Parathyroid adenoma (tissue), 2 donors: ENCODE data around the gene UNG.
A peak's percentile ranks its signal among the peaks of the same experiment; 100 is the strongest.

Experiments
- H2AFZ ChIP-seq: fragments of 300-600 bp; sonication (generic); one replicate; pipeline ENCODE4 v1.7.0; 2017; ENCODE audit warnings: antibody characterized with exemption, mild to moderate bottlenecking
- H3K27ac ChIP-seq: fragments of 300-600 bp; sonication (generic); one replicate; pipeline ENCODE4 v1.7.0; 2017
- H3K27me3 ChIP-seq: fragments of 300-600 bp; sonication (generic); one replicate; pipeline ENCODE4 v1.7.0; 2017; ENCODE audit warnings: low read length; ENCODE audit not compliant: control insufficient read depth, insufficient read depth
- H3K36me3 ChIP-seq: fragments of 300-600 bp; sonication (generic); one replicate; pipeline ENCODE4 v1.7.0; 2017; ENCODE audit warnings: low read length; ENCODE audit not compliant: control insufficient read depth, insufficient read depth
- H3K4me1 ChIP-seq: fragments of 300-600 bp; sonication (generic); one replicate; pipeline ENCODE4 v1.7.0; 2017; ENCODE audit warnings: control low read depth
- H3K4me2 ChIP-seq: fragments of 300-600 bp; sonication (generic); one replicate; pipeline ENCODE4 v1.7.0; 2017; ENCODE audit warnings: low read length
- H3K4me3 ChIP-seq: fragments of 300-600 bp; sonication (generic); one replicate; pipeline ENCODE4 v1.7.0; 2017; ENCODE audit warnings: low read depth, low read length
- H3K79me2 ChIP-seq: fragments of 300-600 bp; sonication (generic); one replicate; pipeline ENCODE4 v1.7.0; 2017; ENCODE audit warnings: control low read depth
- H3K9ac ChIP-seq: fragments of 300-600 bp; sonication (generic); one replicate; pipeline ENCODE4 v1.7.0; 2017; ENCODE audit warnings: mild to moderate bottlenecking
- H3K9me3 ChIP-seq: fragments of 300-600 bp; sonication (generic); one replicate; pipeline ENCODE4 v1.7.0; 2017; ENCODE audit warnings: low read length; ENCODE audit not compliant: control insufficient read depth
- TF ChIP-seq, protein P1 (sequence below): fragments of 300-600 bp; sonication (generic); IDR thresholded peaks from one replicate; pipeline ENCODE4 v1.7.0; 2017; ENCODE audit warnings: antibody characterized with exemption, mild to moderate bottlenecking
- donor health status: primary hyperparathyroidism.

UNG gene

GRCh38 chr12:109093022-109093918, 4.1 kb upstream of the UNG start, which contains the start of gene ALKBH2:
ALKBH2 (minus strand) TSS chr12:109093472; CDS start chr12:109092786, 686 bp downstream.
- H3K4me3 ChIP-seq = peak within 1 kb of the TSS; percentile 55
- peak within 1 kb of the TSS; percentile 98 for H2AFZ ChIP-seq
- peaks cover 9% of the 10 kb centered on the region for H3K4me1 ChIP-seq
- no peaks in the 10 kb centered on the region for H3K27me3 ChIP-seq
- no peak within 1 kb of the TSS for H3K9ac ChIP-seq
- peak within 1 kb of the TSS; percentile 70 for H3K4me2 ChIP-seq
- TF ChIP-seq, protein P1, sequence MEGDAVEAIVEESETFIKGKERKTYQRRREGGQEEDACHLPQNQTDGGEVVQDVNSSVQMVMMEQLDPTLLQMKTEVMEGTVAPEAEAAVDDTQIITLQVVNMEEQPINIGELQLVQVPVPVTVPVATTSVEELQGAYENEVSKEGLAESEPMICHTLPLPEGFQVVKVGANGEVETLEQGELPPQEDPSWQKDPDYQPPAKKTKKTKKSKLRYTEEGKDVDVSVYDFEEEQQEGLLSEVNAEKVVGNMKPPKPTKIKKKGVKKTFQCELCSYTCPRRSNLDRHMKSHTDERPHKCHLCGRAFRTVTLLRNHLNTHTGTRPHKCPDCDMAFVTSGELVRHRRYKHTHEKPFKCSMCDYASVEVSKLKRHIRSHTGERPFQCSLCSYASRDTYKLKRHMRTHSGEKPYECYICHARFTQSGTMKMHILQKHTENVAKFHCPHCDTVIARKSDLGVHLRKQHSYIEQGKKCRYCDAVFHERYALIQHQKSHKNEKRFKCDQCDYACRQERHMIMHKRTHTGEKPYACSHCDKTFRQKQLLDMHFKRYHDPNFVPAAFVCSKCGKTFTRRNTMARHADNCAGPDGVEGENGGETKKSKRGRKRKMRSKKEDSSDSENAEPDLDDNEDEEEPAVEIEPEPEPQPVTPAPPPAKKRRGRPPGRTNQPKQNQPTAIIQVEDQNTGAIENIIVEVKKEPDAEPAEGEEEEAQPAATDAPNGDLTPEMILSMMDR = peak; percentile 97
- H3K36me3 ChIP-seq = no peaks in the 10 kb centered on the region
- H3K9me3 ChIP-seq = no peaks in the 10 kb centered on the region
- peaks cover 4% of the 10 kb centered on the region for H3K79me2 ChIP-seq
- H3K27ac ChIP-seq = peak within 1 kb of the TSS; percentile 61

DNA sequence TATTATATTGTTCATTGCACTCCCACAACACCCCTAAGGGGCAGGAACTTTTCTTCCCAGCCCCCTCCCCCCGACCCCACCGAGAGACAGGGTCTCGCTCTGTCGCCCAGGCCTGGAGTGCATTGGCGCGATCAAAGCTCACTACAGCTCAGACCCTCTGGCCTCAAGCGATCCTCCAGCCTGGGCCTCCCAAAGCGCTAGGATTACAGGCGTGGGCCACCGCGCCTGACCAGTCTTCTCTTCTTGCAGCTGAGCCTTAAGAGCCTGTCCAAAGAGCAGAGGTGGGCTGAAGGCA, 310 bp upstream of the UNG start:
- no peak overlapping the region for H3K4me2 ChIP-seq
- TF ChIP-seq, protein P1 = no peak
- H3K27me3 ChIP-seq = no peaks in the 10 kb centered on the region
- peaks cover 25% of the 10 kb centered on the region for H3K79me2 ChIP-seq
- H2AFZ ChIP-seq = no peak overlapping the region
- H3K4me3 ChIP-seq = no peak overlapping the region
- H3K27ac ChIP-seq = no peak overlapping the region
- H3K4me1 ChIP-seq = peaks cover 19% of the 10 kb centered on the region
- no peaks in the 10 kb centered on the region for H3K9me3 ChIP-seq
- no peaks in the 10 kb centered on the region for H3K36me3 ChIP-seq
- no peak overlapping the region for H3K9ac ChIP-seq

GRCh38 chr12:109098183-109098604, 797 bp downstream of the UNG start:
- peak overlapping the region; percentile 97 for H3K4me2 ChIP-seq
- no peaks in the 10 kb centered on the region for H3K9me3 ChIP-seq
- H3K27me3 ChIP-seq = no peaks in the 10 kb centered on the region
- peak overlapping the region; percentile 93 for H3K27ac ChIP-seq
- peaks cover 30% of the 10 kb centered on the region for H3K79me2 ChIP-seq
- H3K9ac ChIP-seq = peak overlapping the region; percentile 77
- peak overlapping the region; percentile 97 for H2AFZ ChIP-seq
- H3K4me1 ChIP-seq = peaks cover 13% of the 10 kb centered on the region
- H3K36me3 ChIP-seq = no peaks in the 10 kb centered on the region
- TF ChIP-seq, protein P1 = no peak
- peak overlapping the region; percentile 89 for H3K4me3 ChIP-seq

- Histone ChIP-seq H3K79me2 (peaks cover 27% of the 10 kb centered on the region), H3K27me3 (no peaks in the 10 kb centered on the region), H3K36me3 (no peaks in the 10 kb centered on the region), H3K4me3 (peak overlapping the region; percentile 89), H3K9ac (peak overlapping the region; percentile 77), H2AFZ (peak overlapping the region; percentile 97), H3K9me3 (no peaks in the 10 kb centered on the region), H3K27ac (peak overlapping the region; percentile 93), H3K4me2 (peak overlapping the region; percentile 97), H3K4me1 (peaks cover 12% of the 10 kb centered on the region)
- TF ChIP-seq, protein P1 = no peak
Measured at GRCh38 chr12:109098651-109099050, 1.3 kb downstream of the UNG start.
